ENCODE data around the gene SPAG8. TPM values are rescaled to one million over a fixed set of nuclear protein-coding genes. Genes with fewer than 3 reads are reported as not detected.

SPAG8 gene
- total and polyA plus RNA-seq, 2 donors (not counting 1 experiment from before 2014, with no cell fraction given), result 2.0 to 5.4 TPM

- TF ChIP-seq EZH2 (IDR thresholded peaks at IDR 0.05; ENCODE audit: borderline replicate concordance, insufficient read depth, low read depth, low read length, poor library complexity, severe bottlenecking), result no peak
- no peak for TF ChIP-seq CTCF (IDR thresholded peaks at IDR 0.05)
- CTCF ChIA-PET, result interaction anchor here (1.8 kb wide), 1 partner anchor 26 kb away, joined by 6 read pairs; no protein-coding TSS in a partner anchor
- peaks cover 35% of the 10 kb centered on the region for H4K20me1 ChIP-seq (ENCODE audit: control insufficient read depth, insufficient read depth, low read length, poor library complexity, severe bottlenecking)
- POLR2A ChIA-PET, result no interaction called here
- no peaks in the 10 kb centered on the region for H3K9me3 Mint-ChIP-seq (ENCODE audit: insufficient read depth)
- no peak for DNase-seq
- no peak for ATAC-seq (ENCODE audit: low read depth)
- peaks cover 40% of the 10 kb centered on the region for H3K4me1 Mint-ChIP-seq
- H3K79me2 ChIP-seq (ENCODE audit: control insufficient read depth, insufficient read depth, low read length), result peaks cover 88% of the 10 kb centered on the region
- no peak overlapping the region for H2AFZ ChIP-seq (ENCODE audit: insufficient read depth, low read depth, low read length, poor library complexity, severe bottlenecking)
- H3K9ac ChIP-seq (ENCODE audit: low read length), result no peak overlapping the region
- WGBS (ENCODE audit: insufficient coverage), result no CpG with 5 or more reads among the region's 1 CpG
- no peak overlapping the region for H3K4me3 ChIP-seq (ENCODE audit: control extremely low read depth in 1 of 5, extremely low read depth in 1 of 5, insufficient read depth in 1 of 5, low read depth in 2 of 5, low read length in 4 of 5)
- no peak overlapping the region for H3K27ac Mint-ChIP-seq
- no peak overlapping the region for H3K4me2 ChIP-seq (replicated peaks; ENCODE audit: low read depth, low read length, poor library complexity, severe bottlenecking)
- no peaks in the 10 kb centered on the region for H3K27me3 Mint-ChIP-seq
- no peaks in the 10 kb centered on the region for H3K27me3 ChIP-seq (replicated peaks in 1 of 4; ENCODE audit: control extremely low read depth in 1 of 4, control insufficient read depth in 3 of 4, insufficient read depth in 4 of 4, low read length in 3 of 4)
- intact Hi-C loops (cut with micrococcal nuclease), result no loop called here
- peaks cover under 1 to 10% of the 10 kb centered on the region in 2 experiments for H3K36me3 ChIP-seq (replicated peaks in 1 of 2; ENCODE audit: control extremely low read depth in 1 of 2, control insufficient read depth in 1 of 2, extremely low read depth in 1 of 2, insufficient read depth in 2 of 2, low read length in 1 of 2)
- H3K9me3 ChIP-seq (ENCODE audit: control extremely low read depth in 1 of 3, control insufficient read depth in 2 of 3, insufficient read depth in 1 of 3, low read length in 2 of 3), result peaks cover 0 to 2% (median 0%) of the 10 kb centered on the region in 3 donors
- H3K4me3 Mint-ChIP-seq, result no peak overlapping the region
- peaks cover 5 to 7% of the 10 kb centered on the region in 2 donors for H3K4me1 ChIP-seq (ENCODE audit: control insufficient read depth in 2 of 2, insufficient read depth in 2 of 2, low read length in 2 of 2)
- no peak overlapping the region for H3K27ac ChIP-seq (ENCODE audit: low read length in 2 of 2)
These were observed 48.3 kb downstream of the SPAG8 start for GRCh38 chr9:35763803-35764202.

- H3K27ac ChIP-seq (ENCODE audit: low read length in 2 of 2), result no peak overlapping the region
- peaks cover 87% of the 10 kb centered on the region for H3K79me2 ChIP-seq (ENCODE audit: control insufficient read depth, insufficient read depth, low read length)
- Mint-ChIP-seq H3K9me3 (ENCODE audit: insufficient read depth) (no peaks in the 10 kb centered on the region), H3K4me3 (no peak overlapping the region), H3K4me1 (peaks cover 46% of the 10 kb centered on the region), H3K27ac (no peak overlapping the region), H3K27me3 (no peaks in the 10 kb centered on the region)
- peaks cover 0 to 5% of the 10 kb centered on the region in 2 experiments for H3K36me3 ChIP-seq (replicated peaks in 1 of 2; ENCODE audit: control extremely low read depth in 1 of 2, control insufficient read depth in 1 of 2, extremely low read depth in 1 of 2, insufficient read depth in 2 of 2, low read length in 1 of 2)
- peaks cover 11 to 13% of the 10 kb centered on the region in 2 donors for H3K4me1 ChIP-seq (ENCODE audit: control insufficient read depth in 2 of 2, insufficient read depth in 2 of 2, low read length in 2 of 2)
- TF ChIP-seq CTCF (IDR thresholded peaks at IDR 0.05) (no peak), EZH2 (IDR thresholded peaks at IDR 0.05; ENCODE audit: borderline replicate concordance, insufficient read depth, low read depth, low read length, poor library complexity, severe bottlenecking) (no peak)
- no peak overlapping the region for H3K9ac ChIP-seq (ENCODE audit: low read length)
- no peak overlapping the region for H3K4me3 ChIP-seq (ENCODE audit: control extremely low read depth in 1 of 5, extremely low read depth in 1 of 5, insufficient read depth in 1 of 5, low read depth in 2 of 5, low read length in 4 of 5)
- no peak for DNase-seq
- CTCF ChIA-PET, result interaction anchor here (0.7 to 1.8 kb wide), 3 partner anchors 25 to 684 kb away, joined by 3 to 6 read pairs (median 4); partner anchors contain the start of gene FANCG
- peaks cover 30% of the 10 kb centered on the region for H4K20me1 ChIP-seq (ENCODE audit: control insufficient read depth, insufficient read depth, low read length, poor library complexity, severe bottlenecking)
- H3K9me3 ChIP-seq (ENCODE audit: control extremely low read depth in 1 of 3, control insufficient read depth in 2 of 3, insufficient read depth in 1 of 3, low read length in 2 of 3), result peaks cover 0 to 2% (median 0%) of the 10 kb centered on the region in 3 donors
- no peak overlapping the region for H3K4me2 ChIP-seq (replicated peaks; ENCODE audit: low read depth, low read length, poor library complexity, severe bottlenecking)
- WGBS (ENCODE audit: insufficient coverage), result no CpG with 5 or more reads among the region's 2 CpGs
- no peak for ATAC-seq (ENCODE audit: low read depth)
- no peaks in the 10 kb centered on the region for H3K27me3 ChIP-seq (replicated peaks in 1 of 4; ENCODE audit: control extremely low read depth in 1 of 4, control insufficient read depth in 3 of 4, insufficient read depth in 4 of 4, low read length in 3 of 4)
- H2AFZ ChIP-seq (ENCODE audit: insufficient read depth, low read depth, low read length, poor library complexity, severe bottlenecking), result no peak overlapping the region
- POLR2A ChIA-PET, result no interaction called here
- intact Hi-C loops (cut with micrococcal nuclease), result no loop called here
These were observed 48.9 kb downstream of the SPAG8 start for GRCh38 chr9:35763181-35763580.

Data from B cell (primary cell).